SU-DHL-6 (cell line): Measurements from ENCODE around the gene CIB2.

Experiments
- EZH2phosphoT487 ChIP-seq: fragments of 200-600 bp; sonication (generic), shearing (Covaris generic); conservative IDR thresholded peaks from 2 replicates; pipeline ENCODE4 v1.6.1; 2018; ENCODE audit warnings: mild to moderate bottlenecking, antibody characterized with exemption, low read length, moderate library complexity, mixed read lengths
- TF ChIP-seq, protein P1 (sequence below): fragments of 200-600 bp; sonication (generic); IDR thresholded peaks from one replicate; pipeline ENCODE4 v1.5.1; 2017; ENCODE audit warnings: antibody characterized with exemption, mild to moderate bottlenecking, low read length, moderate library complexity; ENCODE audit not compliant: insufficient read depth, poor library complexity, severe bottlenecking

DNA sequence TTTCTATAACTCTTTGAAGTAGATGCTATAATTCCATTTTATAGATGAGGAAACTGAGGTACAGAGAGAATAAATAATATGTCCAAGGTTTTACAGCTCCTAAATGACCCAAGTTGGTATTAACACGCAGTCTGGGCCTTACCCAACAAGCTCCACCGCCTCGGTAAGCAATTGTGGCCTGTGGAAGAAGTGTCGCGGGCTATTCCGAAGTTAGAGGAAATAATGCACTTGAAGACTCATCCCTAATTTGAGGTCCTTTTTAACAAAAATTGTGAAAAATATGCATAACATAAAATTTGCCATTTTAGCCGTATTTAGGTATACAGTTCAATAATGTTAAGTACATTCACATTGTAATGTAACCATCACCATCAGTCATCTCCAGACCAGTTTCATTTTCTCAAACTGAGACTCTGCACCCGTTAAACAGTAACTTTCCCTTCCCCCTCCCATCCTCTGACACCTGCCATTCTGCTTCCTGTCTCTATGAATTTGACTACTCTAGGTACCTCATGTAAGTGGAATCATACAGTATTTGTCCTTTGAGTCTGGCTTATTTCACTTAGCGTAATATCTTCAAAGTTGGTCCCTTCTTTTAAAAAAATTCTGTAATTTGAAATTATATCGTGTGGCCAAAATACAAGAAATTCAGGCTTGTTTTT is 36.1 kb upstream of the CIB2 start:
- TF ChIP-seq, protein P1, sequence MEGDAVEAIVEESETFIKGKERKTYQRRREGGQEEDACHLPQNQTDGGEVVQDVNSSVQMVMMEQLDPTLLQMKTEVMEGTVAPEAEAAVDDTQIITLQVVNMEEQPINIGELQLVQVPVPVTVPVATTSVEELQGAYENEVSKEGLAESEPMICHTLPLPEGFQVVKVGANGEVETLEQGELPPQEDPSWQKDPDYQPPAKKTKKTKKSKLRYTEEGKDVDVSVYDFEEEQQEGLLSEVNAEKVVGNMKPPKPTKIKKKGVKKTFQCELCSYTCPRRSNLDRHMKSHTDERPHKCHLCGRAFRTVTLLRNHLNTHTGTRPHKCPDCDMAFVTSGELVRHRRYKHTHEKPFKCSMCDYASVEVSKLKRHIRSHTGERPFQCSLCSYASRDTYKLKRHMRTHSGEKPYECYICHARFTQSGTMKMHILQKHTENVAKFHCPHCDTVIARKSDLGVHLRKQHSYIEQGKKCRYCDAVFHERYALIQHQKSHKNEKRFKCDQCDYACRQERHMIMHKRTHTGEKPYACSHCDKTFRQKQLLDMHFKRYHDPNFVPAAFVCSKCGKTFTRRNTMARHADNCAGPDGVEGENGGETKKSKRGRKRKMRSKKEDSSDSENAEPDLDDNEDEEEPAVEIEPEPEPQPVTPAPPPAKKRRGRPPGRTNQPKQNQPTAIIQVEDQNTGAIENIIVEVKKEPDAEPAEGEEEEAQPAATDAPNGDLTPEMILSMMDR, result no peak
- no peak for TF ChIP-seq EZH2phosphoT487
